Measurements from ENCODE around the gene SNRNP40.

Gene SNRNP40

DNA sequence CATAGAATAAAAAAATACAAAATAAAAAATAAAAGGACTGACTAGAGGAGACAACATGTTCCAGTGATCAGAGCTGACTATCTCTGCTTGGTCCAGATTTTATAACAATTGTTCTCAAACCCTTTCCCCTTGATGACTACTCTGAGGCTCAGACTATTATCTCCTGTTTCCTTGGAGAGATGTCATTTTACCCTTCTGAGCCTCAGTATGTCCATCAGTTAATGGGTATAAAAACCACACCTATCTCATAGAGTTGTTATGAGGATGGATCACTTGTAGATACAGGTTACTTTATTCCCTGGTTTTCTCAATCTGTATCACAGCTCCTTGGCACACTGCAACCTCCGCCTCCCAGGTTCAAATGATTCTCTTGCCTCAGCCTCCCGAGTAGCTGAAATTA, 63.9 kb downstream of the SNRNP40 start:
- no peak for DNase-seq (ENCODE audit: low read depth in 2 of 2, low spot score in 1 of 2)

DNA sequence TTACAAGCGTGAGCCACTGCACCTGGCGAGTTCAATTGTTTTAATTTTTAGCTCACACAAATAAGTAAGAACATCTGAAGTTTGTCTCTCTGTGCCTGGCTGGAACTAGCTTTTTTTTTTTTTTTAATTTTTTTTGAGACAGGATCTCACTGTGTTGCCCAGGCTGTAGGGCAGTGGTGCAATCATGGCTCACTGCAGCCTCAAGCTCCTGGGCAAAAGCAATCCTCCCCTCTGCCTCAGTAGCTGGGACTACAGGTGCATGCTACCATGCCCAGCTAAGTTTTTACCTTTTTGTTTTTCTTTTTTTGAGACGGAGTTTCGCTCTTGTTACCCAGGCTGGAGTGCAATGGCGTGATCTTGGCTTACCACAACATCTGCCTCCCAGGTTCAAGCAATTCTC, 64.8 kb downstream of the SNRNP40 start:
- no peak for DNase-seq (ENCODE audit: low read depth in 2 of 2, low spot score in 1 of 2)

GRCh38 chr1:31230378-31230777, 66.2 kb downstream of the SNRNP40 start:
- no peak for DNase-seq (ENCODE audit: low read depth in 2 of 2, low spot score in 1 of 2)

GRCh38 chr1:31228986-31229385, 67.6 kb downstream of the SNRNP40 start:
- no peak for DNase-seq (ENCODE audit: low read depth in 2 of 2, low spot score in 1 of 2)

DNA sequence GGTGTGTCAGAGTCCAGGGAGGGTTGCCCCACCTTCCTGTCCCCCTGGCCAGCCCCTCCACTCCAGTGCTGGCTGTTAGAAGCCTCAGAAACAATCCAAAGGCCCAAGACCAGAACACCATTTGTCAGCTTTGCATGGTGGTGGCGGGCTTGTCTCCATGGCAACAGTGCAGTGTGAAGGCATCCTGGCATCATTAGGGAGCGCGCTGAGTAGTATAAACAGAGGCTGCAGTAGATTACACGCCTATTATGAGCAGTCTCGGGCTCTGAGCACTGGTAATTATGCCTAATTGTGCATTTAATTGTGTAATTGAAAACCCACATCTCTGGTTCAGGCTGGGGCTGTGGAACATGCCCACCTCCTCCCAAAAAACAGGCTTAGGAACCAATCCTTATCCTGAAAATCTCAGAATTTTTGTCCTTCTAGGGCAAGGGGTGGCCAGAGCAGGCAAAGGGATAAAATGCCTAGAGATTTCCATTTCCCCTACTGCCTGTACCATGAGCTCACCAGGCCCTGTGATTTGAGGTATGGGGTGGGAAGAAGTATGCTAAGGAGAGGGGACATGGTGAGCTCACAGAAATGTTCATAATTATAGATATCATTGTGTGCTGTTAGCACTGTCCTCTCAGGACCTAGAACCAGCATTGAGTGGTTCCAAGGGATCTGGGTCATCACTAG, 68.6 kb downstream of the SNRNP40 start:
- DNase-seq (ENCODE audit: low read depth in 2 of 2, low spot score in 1 of 2): no peak

DNA sequence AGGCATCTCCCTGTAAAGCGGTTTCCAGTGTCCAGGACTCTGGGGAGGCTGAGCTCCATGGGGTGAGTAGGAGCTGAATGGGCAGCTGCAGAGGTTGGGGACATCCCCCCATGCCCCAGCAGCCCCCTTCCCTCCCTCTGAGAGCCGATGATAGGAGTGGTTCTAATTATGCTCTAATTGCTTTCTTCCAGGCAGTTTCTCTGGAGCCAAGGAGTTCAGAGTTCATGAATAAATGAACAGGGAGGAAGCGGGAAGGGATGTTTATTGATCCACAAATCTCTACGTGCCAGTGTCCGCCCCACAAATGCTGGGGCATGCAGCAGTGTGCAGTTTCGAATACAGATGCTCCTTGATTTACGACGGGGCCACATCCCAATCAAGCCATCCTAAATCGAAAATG, 72.5 kb downstream of the SNRNP40 start:
- DNase-seq (ENCODE audit: low read depth in 2 of 2, low spot score in 1 of 2): no peak

DNA sequence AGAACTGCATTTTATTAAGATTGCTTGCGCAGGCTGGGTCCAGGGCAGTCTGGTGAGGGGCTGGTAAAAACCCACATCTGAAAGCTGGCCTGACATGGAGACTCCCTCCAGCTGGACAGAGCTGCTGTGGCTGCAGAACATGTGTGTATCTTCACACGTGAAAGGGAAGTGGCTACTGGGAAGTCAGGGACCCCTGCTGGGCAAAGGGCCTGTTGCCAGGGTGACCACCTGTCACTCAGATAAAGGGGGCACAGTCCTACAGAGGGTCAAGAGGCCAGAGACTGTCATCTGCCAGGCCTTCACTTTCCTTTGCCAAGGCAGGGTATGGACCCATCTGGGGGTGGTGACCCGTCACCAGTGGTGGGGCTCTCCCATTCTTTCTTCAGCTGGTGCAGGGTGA, 74.4 kb downstream of the SNRNP40 start:
- DNase-seq (ENCODE audit: low read depth in 2 of 2, low spot score in 1 of 2): no peak

GRCh38 chr1:31221072-31221471, 75.5 kb downstream of the SNRNP40 start:
- DNase-seq (ENCODE audit: low read depth in 2 of 2, low spot score in 1 of 2): no peak

DNA sequence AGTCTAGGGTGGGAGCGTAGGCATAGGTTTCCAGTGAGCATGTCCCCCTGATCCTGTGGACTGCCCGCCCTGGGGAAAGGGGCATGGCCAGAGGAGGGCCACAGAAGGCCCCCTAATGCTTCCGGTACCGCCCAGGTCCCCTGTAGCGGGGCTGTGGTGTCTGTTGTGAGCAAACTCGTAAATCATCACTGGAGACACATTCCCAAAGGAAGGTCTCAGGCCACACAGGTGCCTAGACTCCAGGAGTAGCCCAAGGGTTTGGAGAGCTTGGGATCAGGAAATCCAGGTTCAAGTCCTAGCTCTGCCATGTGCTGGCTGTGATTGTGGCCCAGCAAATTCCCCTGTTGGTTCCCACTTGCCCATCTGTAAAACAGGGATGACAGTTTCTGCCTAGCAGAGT, 77.1 kb downstream of the SNRNP40 start:
- DNase-seq (ENCODE audit: low read depth in 2 of 2, low spot score in 1 of 2): no peak

DNA sequence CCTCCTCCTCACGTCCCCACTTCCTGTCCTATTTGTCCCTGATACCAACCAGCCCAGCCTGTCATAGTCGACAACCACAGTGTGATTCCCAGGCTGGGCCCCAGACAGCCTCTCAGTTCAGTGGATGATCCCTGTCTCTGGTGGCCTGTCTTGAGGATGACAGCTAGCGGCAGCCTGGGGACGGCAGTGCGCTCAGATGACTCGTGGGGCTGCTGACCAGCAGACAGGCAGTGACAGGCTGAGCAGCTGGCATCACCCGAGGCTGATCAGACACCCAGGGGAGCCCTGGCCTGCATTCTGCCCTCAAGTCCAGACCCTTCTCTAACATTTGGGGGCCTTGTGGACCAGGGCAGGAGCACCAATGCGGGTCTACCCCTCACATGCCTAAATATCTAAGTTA, 77.9 kb downstream of the SNRNP40 start:
- no peak for DNase-seq (ENCODE audit: low read depth in 2 of 2, low spot score in 1 of 2)

- no peak for DNase-seq (ENCODE audit: low read depth in 2 of 2, low spot score in 1 of 2)
Measured at GRCh38 chr1:31216016-31216415, 80.6 kb downstream of the SNRNP40 start.

- no peak for DNase-seq (ENCODE audit: low read depth in 2 of 2, low spot score in 1 of 2)
Measured at GRCh38 chr1:31215065-31215570, 81.5 kb downstream of the SNRNP40 start.

DNA sequence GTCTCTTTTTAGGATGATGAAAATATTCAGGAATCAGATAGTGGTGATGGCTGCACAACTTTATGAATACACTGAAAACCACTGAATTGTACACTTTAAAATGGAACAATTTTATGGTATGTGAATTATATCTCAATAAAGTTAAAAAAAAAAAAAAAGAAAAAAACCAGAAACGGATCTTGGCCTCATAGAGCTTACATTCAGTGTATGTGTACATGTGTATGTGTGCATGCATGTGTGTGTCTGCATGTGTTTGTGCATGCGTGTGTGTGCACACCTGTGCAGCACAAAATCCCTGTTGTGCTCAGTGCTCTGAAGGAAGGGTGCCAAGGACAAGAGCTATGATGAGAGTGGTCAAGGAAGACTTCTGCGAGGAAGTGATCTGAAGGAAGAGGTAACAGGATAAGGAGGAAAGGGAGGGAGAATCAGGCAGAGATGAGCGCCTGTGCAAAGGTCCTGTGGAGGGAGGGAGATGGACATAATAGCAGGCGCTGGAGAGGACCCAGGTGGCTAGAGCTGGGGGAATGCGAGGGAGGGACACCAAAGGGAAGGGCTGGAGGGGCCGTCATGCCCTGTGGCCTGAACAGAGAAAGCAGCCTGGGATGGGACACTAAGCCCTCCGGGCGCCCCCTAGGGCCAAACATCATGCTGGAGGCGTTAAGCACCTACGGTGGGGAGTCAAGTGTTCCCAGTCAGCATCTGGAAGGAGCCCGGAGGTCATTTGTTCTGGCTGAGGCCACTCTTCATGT, 82.1 kb downstream of the SNRNP40 start:
- no peak for DNase-seq (ENCODE audit: low read depth in 2 of 2, low spot score in 1 of 2)

Data from stimulated activated CD8-positive, alpha-beta memory T cell treated with anti-CD3 and anti-CD28 coated beads, Interleukin-4, amount 100 ng/mL, for 1 hour (primary cell).